ENCODE data around the gene TMEM145.

The TMEM145 gene

DNA sequence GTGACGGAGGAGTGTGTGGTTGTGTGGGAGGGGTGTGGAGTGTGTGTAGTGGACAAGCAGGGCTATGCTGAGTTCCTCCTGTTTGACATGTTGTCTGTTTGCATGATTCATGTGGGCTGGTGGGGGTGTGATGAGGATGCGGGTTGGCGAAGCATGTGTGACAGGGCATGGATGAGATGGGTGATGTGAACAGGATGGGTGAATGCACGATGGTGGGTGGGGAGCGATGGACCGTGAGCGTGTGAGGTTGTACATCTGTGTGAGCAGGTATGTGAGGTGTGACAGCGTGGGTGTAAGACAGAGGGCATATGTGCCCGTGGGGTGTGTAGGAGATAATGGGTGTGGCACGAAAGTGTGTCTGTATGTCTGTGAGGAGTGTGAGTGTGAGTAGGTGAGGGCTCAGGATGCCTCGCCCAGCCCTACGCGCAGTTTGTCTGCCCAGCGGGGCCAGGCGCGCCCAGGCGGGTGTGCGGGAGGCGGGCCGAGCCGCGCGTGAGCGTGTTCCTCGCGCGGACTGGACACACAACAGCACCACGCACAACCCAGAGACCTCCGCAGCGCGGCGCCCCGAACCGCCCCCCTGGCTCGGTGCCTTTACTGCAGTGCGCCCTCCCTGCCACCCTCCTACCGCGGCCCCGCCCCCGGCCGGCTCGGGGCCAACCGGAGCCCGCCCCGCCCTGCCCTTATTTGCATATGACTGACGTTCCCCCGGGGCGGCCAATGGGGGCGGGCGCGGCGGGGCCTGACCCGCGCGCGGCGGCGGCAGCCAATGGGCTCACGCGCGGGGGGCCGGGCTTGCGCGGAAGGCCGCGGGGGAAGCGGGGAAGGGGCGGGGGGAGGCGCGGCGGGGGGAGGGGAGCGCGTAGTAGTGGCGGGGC lies 29.7 kb upstream of the TMEM145 start:
- peaks cover 13% of the 10 kb centered on the region for H3K36me3 ChIP-seq (replicated peaks; ENCODE audit: low read depth, low read length)
- peak overlapping the region; percentile 96 for H3K4me2 ChIP-seq (ENCODE audit: low read length)
- peaks cover 49% of the 10 kb centered on the region for H3K4me1 ChIP-seq (ENCODE audit: low read length)
- no peaks in the 10 kb centered on the region for H3K27me3 ChIP-seq (ENCODE audit: low read depth, low read length)
- TF ChIP-seq EZH2phosphoT487 (IDR thresholded peaks at IDR 0.05; ENCODE audit: low read depth) = no peak
- TF ChIP-seq, protein P1, sequence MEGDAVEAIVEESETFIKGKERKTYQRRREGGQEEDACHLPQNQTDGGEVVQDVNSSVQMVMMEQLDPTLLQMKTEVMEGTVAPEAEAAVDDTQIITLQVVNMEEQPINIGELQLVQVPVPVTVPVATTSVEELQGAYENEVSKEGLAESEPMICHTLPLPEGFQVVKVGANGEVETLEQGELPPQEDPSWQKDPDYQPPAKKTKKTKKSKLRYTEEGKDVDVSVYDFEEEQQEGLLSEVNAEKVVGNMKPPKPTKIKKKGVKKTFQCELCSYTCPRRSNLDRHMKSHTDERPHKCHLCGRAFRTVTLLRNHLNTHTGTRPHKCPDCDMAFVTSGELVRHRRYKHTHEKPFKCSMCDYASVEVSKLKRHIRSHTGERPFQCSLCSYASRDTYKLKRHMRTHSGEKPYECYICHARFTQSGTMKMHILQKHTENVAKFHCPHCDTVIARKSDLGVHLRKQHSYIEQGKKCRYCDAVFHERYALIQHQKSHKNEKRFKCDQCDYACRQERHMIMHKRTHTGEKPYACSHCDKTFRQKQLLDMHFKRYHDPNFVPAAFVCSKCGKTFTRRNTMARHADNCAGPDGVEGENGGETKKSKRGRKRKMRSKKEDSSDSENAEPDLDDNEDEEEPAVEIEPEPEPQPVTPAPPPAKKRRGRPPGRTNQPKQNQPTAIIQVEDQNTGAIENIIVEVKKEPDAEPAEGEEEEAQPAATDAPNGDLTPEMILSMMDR (IDR thresholded peaks at IDR 0.05; ENCODE audit: low read depth, low read length) = no peak; the same call in 1 of the 2 replicates
- H3K9ac ChIP-seq (ENCODE audit: low read length) = peak overlapping the region; percentile 69
- peaks cover 22% of the 10 kb centered on the region for H3K79me2 ChIP-seq (ENCODE audit: low read length)
- peaks cover 16% of the 10 kb centered on the region for H4K20me1 ChIP-seq (ENCODE audit: insufficient read depth, low read length)
- no peak overlapping the region for H2AFZ ChIP-seq (ENCODE audit: low read depth, low read length)
- H3K27ac ChIP-seq (ENCODE audit: low read length) = peak overlapping the region; percentile 53
- H3K4me3 ChIP-seq (ENCODE audit: low read length) = peak overlapping the region; percentile 78
- no peaks in the 10 kb centered on the region for H3K9me3 ChIP-seq (ENCODE audit: insufficient read depth, low read length)

DNA sequence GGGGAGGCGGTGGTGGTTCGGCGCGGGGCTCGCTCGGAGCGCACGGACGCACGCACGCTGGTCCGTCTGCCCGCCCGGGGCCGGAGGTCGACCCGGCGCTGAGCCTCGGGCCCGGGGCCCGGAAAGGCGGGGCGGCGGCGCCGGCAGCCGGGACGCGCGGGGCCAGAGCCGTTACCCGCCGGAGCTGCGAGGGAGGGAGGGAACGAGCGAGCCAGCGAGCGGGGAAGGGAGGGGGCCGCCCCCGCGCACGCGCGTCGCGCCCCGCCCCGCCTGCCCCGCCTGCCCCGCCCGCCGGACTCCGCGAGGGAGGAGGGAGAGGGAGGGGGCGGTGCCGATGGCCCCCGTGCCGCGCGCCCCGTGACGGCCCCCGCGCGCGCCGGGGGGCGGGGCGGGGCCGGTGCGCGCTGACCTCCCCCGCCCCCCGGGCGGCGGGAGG lies 29.0 kb upstream of the TMEM145 start:
- TF ChIP-seq EZH2phosphoT487 (IDR thresholded peaks at IDR 0.05; ENCODE audit: low read depth) = no peak
- TF ChIP-seq, protein P1 (IDR thresholded peaks at IDR 0.05; ENCODE audit: low read depth, low read length) = no peak

DNA sequence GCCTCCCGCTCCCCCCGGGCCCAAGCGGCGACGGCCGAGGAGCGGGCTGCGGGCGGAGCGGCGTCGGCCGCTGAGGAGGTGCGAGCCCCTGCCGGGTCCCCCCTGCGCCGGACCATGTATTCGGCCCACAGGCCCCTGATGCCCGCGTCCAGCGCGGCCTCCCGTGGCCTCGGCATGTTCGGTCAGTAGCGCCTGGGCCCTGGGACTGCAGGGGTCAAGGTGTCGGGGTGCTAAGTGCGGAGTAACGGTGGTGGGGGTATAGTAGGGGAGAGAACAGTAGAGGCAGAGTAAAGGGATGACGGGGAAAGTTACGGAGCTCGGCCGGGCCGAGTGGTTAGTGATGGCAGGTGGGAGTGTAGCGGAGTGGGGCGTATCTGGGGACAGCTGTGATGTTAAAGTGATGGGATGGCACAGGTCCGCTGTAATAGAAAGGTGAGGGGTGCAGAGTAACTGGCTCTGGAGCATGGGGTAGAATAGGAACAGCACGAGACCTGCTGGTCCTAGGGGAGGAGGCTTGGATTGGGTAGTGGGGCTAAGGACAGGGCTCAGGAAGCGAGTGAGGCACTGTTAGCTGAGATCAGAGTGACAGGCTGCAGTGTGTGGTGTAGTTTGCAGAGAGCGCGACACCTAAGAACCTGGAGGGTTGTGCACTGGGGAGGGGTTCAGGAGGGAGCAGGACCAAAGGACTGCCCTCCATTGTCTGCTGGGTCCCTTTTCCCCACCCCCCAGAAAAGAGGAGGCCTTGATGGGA lies 28.3 kb upstream of the TMEM145 start:
- Histone ChIP-seq H3K4me1 (ENCODE audit: low read length) (peaks cover 40% of the 10 kb centered on the region), H3K79me2 (ENCODE audit: low read length) (peaks cover 19% of the 10 kb centered on the region), H3K4me2 (ENCODE audit: low read length) (peak overlapping the region; percentile 100), H3K9me3 (ENCODE audit: insufficient read depth, low read length) (no peaks in the 10 kb centered on the region), H3K9ac (ENCODE audit: low read length) (peak overlapping the region; percentile 97), H3K27me3 (ENCODE audit: low read depth, low read length) (no peaks in the 10 kb centered on the region), H3K4me3 (ENCODE audit: low read length) (peak overlapping the region; percentile 99), H2AFZ (ENCODE audit: low read depth, low read length) (no peak overlapping the region), H4K20me1 (ENCODE audit: insufficient read depth, low read length) (peaks cover 16% of the 10 kb centered on the region), H3K27ac (ENCODE audit: low read length) (peak overlapping the region; percentile 49), H3K36me3 (replicated peaks; ENCODE audit: low read depth, low read length) (peaks cover 24% of the 10 kb centered on the region)
- TF ChIP-seq, protein P1 (IDR thresholded peaks at IDR 0.05; ENCODE audit: low read depth, low read length) = no peak
- TF ChIP-seq EZH2phosphoT487 (IDR thresholded peaks at IDR 0.05; ENCODE audit: low read depth) = no peak

More for the DNA sequence above, 29.0 kb upstream of the TMEM145 start:
- Histone ChIP-seq H3K79me2 (ENCODE audit: low read length) (peaks cover 19% of the 10 kb centered on the region), H3K27me3 (ENCODE audit: low read depth, low read length) (no peaks in the 10 kb centered on the region), H3K4me1 (ENCODE audit: low read length) (peaks cover 46% of the 10 kb centered on the region), H3K9ac (ENCODE audit: low read length) (peak overlapping the region; percentile 60), H3K4me2 (ENCODE audit: low read length) (0 out of 2 replicates have a peak overlapping the region, but pooled peaks have one; percentile 22), H3K36me3 (replicated peaks; ENCODE audit: low read depth, low read length) (peaks cover 17% of the 10 kb centered on the region), H3K9me3 (ENCODE audit: insufficient read depth, low read length) (no peaks in the 10 kb centered on the region), H2AFZ (ENCODE audit: low read depth, low read length) (no peak overlapping the region), H3K4me3 (ENCODE audit: low read length) (peak overlapping the region; percentile 70), H4K20me1 (ENCODE audit: insufficient read depth, low read length) (peaks cover 16% of the 10 kb centered on the region), H3K27ac (ENCODE audit: low read length) (peak overlapping the region; percentile 53)

DNA sequence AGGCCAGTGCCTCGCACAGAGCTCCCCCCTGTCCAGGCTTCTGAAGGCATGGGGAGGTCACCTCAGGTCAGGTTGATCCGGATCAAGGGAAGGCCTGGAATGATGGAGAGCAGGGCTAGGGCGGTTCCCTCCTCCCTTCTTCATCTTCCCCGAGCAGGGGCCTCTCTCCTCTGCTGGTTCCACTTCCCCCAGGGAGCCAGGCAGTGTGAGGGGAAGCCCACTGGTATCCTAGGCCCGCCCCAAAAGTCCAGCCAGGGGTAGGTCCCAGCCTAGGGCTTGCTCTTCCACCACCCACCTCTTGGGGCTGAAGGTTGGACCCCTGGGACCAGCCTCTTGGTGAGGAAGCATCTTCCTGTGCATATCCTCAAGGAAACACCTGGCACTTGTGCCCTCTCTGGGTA lies 27.6 kb upstream of the TMEM145 start:
- Histone ChIP-seq H3K27ac (ENCODE audit: low read length) (peak overlapping the region; percentile 49), H3K4me1 (ENCODE audit: low read length) (peaks cover 40% of the 10 kb centered on the region), H3K4me3 (ENCODE audit: low read length) (peak overlapping the region; percentile 99), H3K9me3 (ENCODE audit: insufficient read depth, low read length) (no peaks in the 10 kb centered on the region), H3K4me2 (ENCODE audit: low read length) (peak overlapping the region; percentile 100), H3K27me3 (ENCODE audit: low read depth, low read length) (no peaks in the 10 kb centered on the region), H3K79me2 (ENCODE audit: low read length) (peaks cover 19% of the 10 kb centered on the region), H4K20me1 (ENCODE audit: insufficient read depth, low read length) (peaks cover 16% of the 10 kb centered on the region), H3K9ac (ENCODE audit: low read length) (peak overlapping the region; percentile 97), H2AFZ (ENCODE audit: low read depth, low read length) (no peak overlapping the region), H3K36me3 (replicated peaks; ENCODE audit: low read depth, low read length) (peaks cover 29% of the 10 kb centered on the region)
- TF ChIP-seq, protein P1 (IDR thresholded peaks at IDR 0.05; ENCODE audit: low read depth, low read length) = no peak
- TF ChIP-seq EZH2phosphoT487 (IDR thresholded peaks at IDR 0.05; ENCODE audit: low read depth) = no peak

Measured in OCI-LY3 (cell line).